Osteoblast (primary cell): ENCODE data around the gene PYCR2. TPM values are rescaled to one million over a fixed set of nuclear protein-coding genes. Genes with fewer than 3 reads are reported as not detected.
"Not testable (repeated sequence)": the region's sequence is repeated elsewhere in the genome, so short reads cannot be mapped to it uniquely, and the experiment has no call there.

Experiments
- DNase-seq: peaks from one replicate; pipeline ENCODE4 v3.0.0; 2011; ENCODE audit warnings: low spot score, mixed read lengths; ENCODE audit not compliant: insufficient read length; ENCODE audit errors: missing footprints
- H2AFZ ChIP-seq: 2 replicates; pipeline ENCODE4 v1.6.0; 2011; ENCODE audit warnings: mild to moderate bottlenecking, low read length
- H3K27ac ChIP-seq: 2 replicates; pipeline ENCODE4 v1.5.1; 2011; ENCODE audit warnings: mild to moderate bottlenecking, low read depth, low read length, moderate library complexity
- H3K27me3 ChIP-seq: 2 replicates; pipeline ENCODE4 v1.6.0; 2012; ENCODE audit warnings: mild to moderate bottlenecking, control low read depth, inconsistent platforms, low read length, moderate library complexity; ENCODE audit not compliant: insufficient read depth
- H3K36me3 ChIP-seq: 2 replicates; pipeline ENCODE4 v1.5.1; 2011; ENCODE audit warnings: mild to moderate bottlenecking, low read length, control low read depth, moderate library complexity; ENCODE audit not compliant: insufficient read depth
- H3K4me1 ChIP-seq: 2 replicates; pipeline ENCODE4 v1.5.1; 2011; ENCODE audit warnings: mild to moderate bottlenecking, low read length, control low read depth, moderate library complexity; ENCODE audit not compliant: insufficient read depth
- H3K4me2 ChIP-seq: 2 replicates; pipeline ENCODE4 v1.6.0; 2011; ENCODE audit warnings: mild to moderate bottlenecking, low read length; ENCODE audit not compliant: insufficient read depth
- H3K4me3 ChIP-seq: fragments of 200-600 bp; sonication (generic); 3 replicates; pipeline ENCODE4 v1.5.1; 2012; ENCODE audit warnings: mild to moderate bottlenecking, low read length, inconsistent platforms; ENCODE audit not compliant: insufficient read depth
- H3K79me2 ChIP-seq: 2 replicates; pipeline ENCODE4 v1.6.0; 2012; ENCODE audit warnings: mild to moderate bottlenecking, low read length, control low read depth, inconsistent platforms; ENCODE audit not compliant: insufficient read depth
- H3K9me3 ChIP-seq: 2 replicates; pipeline ENCODE4 v1.5.1; 2011; ENCODE audit warnings: low read depth, low read length, control low read depth
- H4K20me1 ChIP-seq: 2 replicates; pipeline ENCODE4 v1.6.0; 2012; ENCODE audit warnings: mild to moderate bottlenecking, low read length, control low read depth; ENCODE audit not compliant: insufficient read depth
- CTCF ChIP-seq: IDR thresholded peaks from 2 replicates; pipeline ENCODE4 v1.5.1; 2011; ENCODE audit warnings: mild to moderate bottlenecking, low read depth, low read length, moderate library complexity; ENCODE audit errors: extremely low read depth
- total RNA-seq: library from RNA; depleted of rRNA; stranded (reverse); fragments of >200 nt; gene quantifications from 2 replicates; pipeline ENCODE4 v1.2.3, GENCODE V29; 2012

Gene PYCR2
- total RNA-seq, 1 donor: 29.0 TPM

GRCh38 chr1:225939097-225939938 is 15.3 kb upstream of the PYCR2 start:
- not testable (repeated sequence) for H3K27me3 ChIP-seq, H4K20me1 ChIP-seq, H3K4me3 ChIP-seq, DNase-seq, H3K36me3 ChIP-seq, H3K79me2 ChIP-seq, H3K4me2 ChIP-seq, H3K9me3 ChIP-seq, H3K27ac ChIP-seq, H2AFZ ChIP-seq, H3K4me1 ChIP-seq

- peak; percentile 81 for DNase-seq
- Histone ChIP-seq H3K27me3 (no peaks in the 10 kb centered on the region), H3K36me3 (no peaks in the 10 kb centered on the region), H3K9me3 (no peaks in the 10 kb centered on the region), H3K4me1 (no peaks in the 10 kb centered on the region), H2AFZ (peak overlapping the region; percentile 68), H3K4me3 (no peak overlapping the region), H4K20me1 (no peaks in the 10 kb centered on the region), H3K79me2 (no peaks in the 10 kb centered on the region), H3K4me2 (no peak overlapping the region), H3K27ac (no peak overlapping the region)
- TF ChIP-seq CTCF: no peak
These were observed 13.3 kb upstream of the PYCR2 start for GRCh38 chr1:225937048-225937968.

GRCh38 chr1:225936523-225936922 is 12.5 kb upstream of the PYCR2 start:
- no peak for TF ChIP-seq CTCF
- Histone ChIP-seq H3K79me2 (no peaks in the 10 kb centered on the region), H3K4me3 (no peak overlapping the region), H2AFZ (peak overlapping the region; percentile 68), H3K27ac (no peak overlapping the region), H3K36me3 (no peaks in the 10 kb centered on the region), H3K9me3 (no peaks in the 10 kb centered on the region), H3K4me1 (no peaks in the 10 kb centered on the region), H3K4me2 (no peak overlapping the region), H4K20me1 (no peaks in the 10 kb centered on the region), H3K27me3 (no peaks in the 10 kb centered on the region)
- no peak for DNase-seq

GRCh38 chr1:225936086-225936485 is 12.0 kb upstream of the PYCR2 start:
- H2AFZ ChIP-seq, H3K4me2 ChIP-seq, H3K79me2 ChIP-seq, H4K20me1 ChIP-seq, DNase-seq, H3K9me3 ChIP-seq, H3K4me1 ChIP-seq, H3K36me3 ChIP-seq, H3K27me3 ChIP-seq, H3K4me3 ChIP-seq, H3K27ac ChIP-seq: not testable (repeated sequence)
